ENCODE data around the gene TADA2A.

DNA sequence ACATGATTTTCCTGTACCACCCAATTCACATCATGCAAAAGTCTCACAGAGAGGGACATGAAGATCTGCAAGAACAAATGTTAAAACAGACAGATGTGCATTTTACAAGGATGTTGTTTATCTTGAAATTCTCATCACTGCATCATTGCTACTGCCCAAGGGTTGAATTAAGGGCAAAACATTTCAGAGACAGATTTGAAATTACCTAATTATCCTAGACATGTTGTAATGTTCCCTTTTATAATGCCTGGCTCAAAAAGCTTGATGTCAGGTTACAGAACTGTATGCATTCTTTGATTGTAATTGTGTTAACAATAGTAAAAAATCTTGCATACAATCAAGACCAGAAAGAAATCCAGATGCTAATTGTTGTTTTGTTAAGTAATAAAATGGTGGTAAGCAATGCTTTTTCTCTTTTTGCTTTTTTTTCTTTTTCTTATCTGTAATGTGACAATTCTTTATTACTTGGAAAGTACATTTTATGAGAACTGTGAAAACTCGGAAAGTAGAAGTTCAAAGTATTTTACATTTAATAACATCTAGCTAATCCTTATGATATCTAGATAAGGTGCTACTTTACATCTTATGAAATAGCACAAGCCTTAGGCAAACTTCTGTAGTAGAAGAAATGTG lies 79.4 kb downstream of the TADA2A start:
- TF ChIP-seq CTCF (IDR thresholded peaks at IDR 0.05; ENCODE audit: low read depth, low read length, poor library complexity, severe bottlenecking) (no peak), EZH2phosphoT487 (IDR thresholded peaks at IDR 0.05; ENCODE audit: borderline replicate concordance, low read length) (no peak)
